Measurements from ENCODE around the gene CRELD2. TPM values are rescaled to one million over a fixed set of nuclear protein-coding genes. Genes with fewer than 3 reads are reported as not detected.

CRELD2 gene
- total and polyA plus RNA-seq, 2 of the 13 experiments (the other 11 are each of a cell fraction or from before 2014, with no cell fraction given) = 17.2 to 44.7 TPM

DNA sequence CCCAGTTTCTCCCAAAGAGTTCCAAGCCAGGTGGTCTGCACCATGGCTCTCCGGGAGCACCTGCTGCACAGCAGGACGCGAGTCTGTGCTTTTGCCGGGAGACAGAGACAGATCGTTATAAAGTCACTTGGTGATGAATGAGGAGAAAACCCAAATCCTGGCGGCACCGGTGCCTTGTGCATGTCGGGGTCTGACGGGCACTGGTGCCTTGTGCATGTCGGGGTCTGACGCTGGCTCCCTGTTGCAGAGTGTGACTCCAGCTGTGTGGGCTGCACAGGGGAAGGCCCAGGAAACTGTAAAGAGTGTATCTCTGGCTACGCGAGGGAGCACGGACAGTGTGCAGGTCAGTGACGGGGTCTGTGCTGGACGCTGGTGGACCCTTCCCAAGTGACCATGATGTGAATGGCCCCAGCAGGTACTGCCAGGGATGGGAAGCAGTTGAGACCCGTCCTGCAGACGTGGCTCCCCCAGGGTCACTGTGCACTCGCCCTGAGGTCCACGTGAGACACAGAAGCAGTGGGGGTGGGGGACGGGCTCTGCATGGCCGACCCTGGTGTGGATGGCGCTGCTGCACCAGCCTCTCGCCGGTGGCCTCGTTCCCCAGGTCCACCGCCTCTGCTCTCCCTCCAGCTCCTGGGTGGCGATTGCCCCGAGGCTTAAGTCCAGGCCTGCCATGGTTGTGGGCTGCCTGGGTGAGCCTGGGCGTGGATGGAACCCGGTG, 5.8 kb downstream of the CRELD2 start:
- CTCF ChIA-PET (ENCODE audit: low intra/inter-chr PET ratio, low total read pairs) = no interaction called here
- TF ChIP-seq MAFF (IDR thresholded peaks at IDR 0.05; ENCODE audit: low read depth, low read length) (no peak), RFX5 (IDR thresholded peaks at IDR 0.05; ENCODE audit: low read depth, low read length) (no peak), ZNF629 (CRISPR knock-in tag; conservative IDR thresholded peaks at IDR 0.05) (no peak), ZSCAN25 (CRISPR knock-in tag; IDR thresholded peaks at IDR 0.05) (no peak), ZNF598 (CRISPR knock-in tag; IDR thresholded peaks at IDR 0.05; ENCODE audit: borderline replicate concordance) (no peak), ZNF225 (CRISPR knock-in tag; IDR thresholded peaks at IDR 0.05) (no peak)
- TF ChIP-seq, protein P1, sequence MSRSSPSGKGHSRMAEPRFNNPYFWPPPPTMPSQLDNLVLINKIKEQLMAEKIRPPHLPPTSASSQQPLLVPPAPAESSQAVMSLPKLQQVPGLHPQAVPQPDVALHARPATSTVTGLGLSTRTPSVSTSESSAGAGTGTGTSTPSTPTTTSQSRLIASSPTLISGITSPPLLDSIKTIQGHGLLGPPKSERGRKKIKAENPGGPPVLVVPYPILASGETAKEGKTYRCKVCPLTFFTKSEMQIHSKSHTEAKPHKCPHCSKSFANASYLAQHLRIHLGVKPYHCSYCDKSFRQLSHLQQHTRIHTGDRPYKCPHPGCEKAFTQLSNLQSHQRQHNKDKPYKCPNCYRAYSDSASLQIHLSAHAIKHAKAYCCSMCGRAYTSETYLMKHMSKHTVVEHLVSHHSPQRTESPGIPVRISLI (CRISPR knock-in tag; IDR thresholded peaks at IDR 0.05; ENCODE audit: borderline replicate concordance) = no peak
- TF ChIP-seq, protein P2, sequence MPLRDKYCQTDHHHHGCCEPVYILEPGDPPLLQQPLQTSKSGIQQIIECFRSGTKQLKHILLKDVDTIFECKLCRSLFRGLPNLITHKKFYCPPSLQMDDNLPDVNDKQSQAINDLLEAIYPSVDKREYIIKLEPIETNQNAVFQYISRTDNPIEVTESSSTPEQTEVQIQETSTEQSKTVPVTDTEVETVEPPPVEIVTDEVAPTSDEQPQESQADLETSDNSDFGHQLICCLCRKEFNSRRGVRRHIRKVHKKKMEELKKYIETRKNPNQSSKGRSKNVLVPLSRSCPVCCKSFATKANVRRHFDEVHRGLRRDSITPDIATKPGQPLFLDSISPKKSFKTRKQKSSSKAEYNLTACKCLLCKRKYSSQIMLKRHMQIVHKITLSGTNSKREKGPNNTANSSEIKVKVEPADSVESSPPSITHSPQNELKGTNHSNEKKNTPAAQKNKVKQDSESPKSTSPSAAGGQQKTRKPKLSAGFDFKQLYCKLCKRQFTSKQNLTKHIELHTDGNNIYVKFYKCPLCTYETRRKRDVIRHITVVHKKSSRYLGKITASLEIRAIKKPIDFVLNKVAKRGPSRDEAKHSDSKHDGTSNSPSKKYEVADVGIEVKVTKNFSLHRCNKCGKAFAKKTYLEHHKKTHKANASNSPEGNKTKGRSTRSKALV (CRISPR knock-in tag; IDR thresholded peaks at IDR 0.05) = no peak
- TF ChIP-seq, protein P3, sequence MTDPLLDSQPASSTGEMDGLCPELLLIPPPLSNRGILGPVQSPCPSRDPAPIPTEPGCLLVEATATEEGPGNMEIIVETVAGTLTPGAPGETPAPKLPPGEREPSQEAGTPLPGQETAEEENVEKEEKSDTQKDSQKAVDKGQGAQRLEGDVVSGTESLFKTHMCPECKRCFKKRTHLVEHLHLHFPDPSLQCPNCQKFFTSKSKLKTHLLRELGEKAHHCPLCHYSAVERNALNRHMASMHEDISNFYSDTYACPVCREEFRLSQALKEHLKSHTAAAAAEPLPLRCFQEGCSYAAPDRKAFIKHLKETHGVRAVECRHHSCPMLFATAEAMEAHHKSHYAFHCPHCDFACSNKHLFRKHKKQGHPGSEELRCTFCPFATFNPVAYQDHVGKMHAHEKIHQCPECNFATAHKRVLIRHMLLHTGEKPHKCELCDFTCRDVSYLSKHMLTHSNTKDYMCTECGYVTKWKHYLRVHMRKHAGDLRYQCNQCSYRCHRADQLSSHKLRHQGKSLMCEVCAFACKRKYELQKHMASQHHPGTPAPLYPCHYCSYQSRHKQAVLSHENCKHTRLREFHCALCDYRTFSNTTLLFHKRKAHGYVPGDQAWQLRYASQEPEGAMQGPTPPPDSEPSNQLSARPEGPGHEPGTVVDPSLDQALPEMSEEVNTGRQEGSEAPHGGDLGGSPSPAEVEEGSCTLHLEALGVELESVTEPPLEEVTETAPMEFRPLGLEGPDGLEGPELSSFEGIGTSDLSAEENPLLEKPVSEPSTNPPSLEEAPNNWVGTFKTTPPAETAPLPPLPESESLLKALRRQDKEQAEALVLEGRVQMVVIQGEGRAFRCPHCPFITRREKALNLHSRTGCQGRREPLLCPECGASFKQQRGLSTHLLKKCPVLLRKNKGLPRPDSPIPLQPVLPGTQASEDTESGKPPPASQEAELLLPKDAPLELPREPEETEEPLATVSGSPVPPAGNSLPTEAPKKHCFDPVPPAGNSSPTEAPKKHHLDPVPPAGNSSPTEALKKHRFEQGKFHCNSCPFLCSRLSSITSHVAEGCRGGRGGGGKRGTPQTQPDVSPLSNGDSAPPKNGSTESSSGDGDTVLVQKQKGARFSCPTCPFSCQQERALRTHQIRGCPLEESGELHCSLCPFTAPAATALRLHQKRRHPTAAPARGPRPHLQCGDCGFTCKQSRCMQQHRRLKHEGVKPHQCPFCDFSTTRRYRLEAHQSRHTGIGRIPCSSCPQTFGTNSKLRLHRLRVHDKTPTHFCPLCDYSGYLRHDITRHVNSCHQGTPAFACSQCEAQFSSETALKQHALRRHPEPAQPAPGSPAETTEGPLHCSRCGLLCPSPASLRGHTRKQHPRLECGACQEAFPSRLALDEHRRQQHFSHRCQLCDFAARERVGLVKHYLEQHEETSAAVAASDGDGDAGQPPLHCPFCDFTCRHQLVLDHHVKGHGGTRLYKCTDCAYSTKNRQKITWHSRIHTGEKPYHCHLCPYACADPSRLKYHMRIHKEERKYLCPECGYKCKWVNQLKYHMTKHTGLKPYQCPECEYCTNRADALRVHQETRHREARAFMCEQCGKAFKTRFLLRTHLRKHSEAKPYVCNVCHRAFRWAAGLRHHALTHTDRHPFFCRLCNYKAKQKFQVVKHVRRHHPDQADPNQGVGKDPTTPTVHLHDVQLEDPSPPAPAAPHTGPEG (CRISPR knock-in tag; IDR thresholded peaks at IDR 0.05) = no peak
- TF ChIP-seq, protein P4, sequence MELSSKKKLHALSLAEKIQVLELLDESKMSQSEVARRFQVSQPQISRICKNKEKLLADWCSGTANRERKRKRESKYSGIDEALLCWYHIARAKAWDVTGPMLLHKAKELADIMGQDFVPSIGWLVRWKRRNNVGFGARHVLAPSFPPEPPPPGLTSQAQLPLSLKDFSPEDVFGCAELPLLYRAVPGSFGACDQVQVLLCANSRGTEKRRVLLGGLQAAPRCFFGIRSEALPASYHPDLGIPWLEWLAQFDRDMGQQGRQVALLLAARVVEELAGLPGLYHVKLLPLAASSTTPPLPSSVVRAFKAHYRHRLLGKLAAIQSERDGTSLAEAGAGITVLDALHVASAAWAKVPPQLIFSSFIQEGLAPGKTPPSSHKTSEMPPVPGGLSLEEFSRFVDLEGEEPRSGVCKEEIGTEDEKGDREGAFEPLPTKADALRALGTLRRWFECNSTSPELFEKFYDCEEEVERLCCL (CRISPR knock-in tag; IDR thresholded peaks at IDR 0.05; ENCODE audit: borderline replicate concordance) = no peak
- TF ChIP-seq, protein P5, sequence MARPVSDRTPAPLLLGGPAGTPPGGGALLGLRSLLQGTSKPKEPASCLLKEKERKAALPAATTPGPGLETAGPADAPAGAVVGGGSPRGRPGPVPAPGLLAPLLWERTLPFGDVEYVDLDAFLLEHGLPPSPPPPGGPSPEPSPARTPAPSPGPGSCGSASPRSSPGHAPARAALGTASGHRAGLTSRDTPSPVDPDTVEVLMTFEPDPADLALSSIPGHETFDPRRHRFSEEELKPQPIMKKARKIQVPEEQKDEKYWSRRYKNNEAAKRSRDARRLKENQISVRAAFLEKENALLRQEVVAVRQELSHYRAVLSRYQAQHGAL (CRISPR knock-in tag; IDR thresholded peaks at IDR 0.05; ENCODE audit: not compliant biosample characterization) = no peak

More for the DNA sequence above, 5.8 kb downstream of the CRELD2 start:
- Histone ChIP-seq H3K4me2 (ENCODE audit: low read depth, low read length) (no peak overlapping the region), H2AFZ (ENCODE audit: low read length) (no peak overlapping the region), H3K79me2 (ENCODE audit: insufficient read depth, low read length) (no peaks in the 10 kb centered on the region), H3K4me3 (replicated peaks in 1 of 3; ENCODE audit: insufficient read depth in 1 of 3, low read depth in 2 of 3, low read length in 3 of 3) (no peak overlapping the region), H3K27ac (ENCODE audit: extremely low read length, insufficient read depth, low read length) (no peak overlapping the region), H4K20me1 (ENCODE audit: insufficient read depth, low read length) (no peaks in the 10 kb centered on the region), H3K36me3 (replicated peaks in 1 of 2; ENCODE audit: control insufficient read depth in 1 of 2, insufficient read depth in 2 of 2, low read length in 2 of 2) (peaks cover 0 to 10% of the 10 kb centered on the region in 2 experiments; a peak in 3 of 5 replicates), H3K4me1 (ENCODE audit: insufficient read depth, low read length) (peaks cover 11% of the 10 kb centered on the region), H3K9ac (ENCODE audit: insufficient read depth, low read depth, low read length) (no peak overlapping the region), H3K9me3 (ENCODE audit: low read length) (no peaks in the 10 kb centered on the region), H3K27me3 (ENCODE audit: control insufficient read depth in 1 of 2, insufficient read depth in 2 of 2, low read length in 2 of 2) (no peaks in the 10 kb centered on the region)
- in situ Hi-C loops (cut with HindIII; ENCODE audit: extremely low pct_ligation_motif_present, low pct_unique_long_range_greater_than_20kb) (loop anchor here (5.0 kb wide), 1 partner anchor 157 kb away; no protein-coding TSS in a partner anchor), intact Hi-C loops (cut with micrococcal nuclease; ENCODE audit: unreplicated experiment) (no loop called here)
- 95% methylated on average over 29 of the region's 31 CpGs for WGBS (ENCODE audit: low lambda C conversion rate)
- DNase-seq (ENCODE audit: low spot score) (no peak), FAIRE-seq (no peak), ATAC-seq (no peak)
- POLR2A ChIA-PET = no interaction called here
- BruUV-seq (replicated peaks) = no TSS peak

All from HepG2 (cell line).